Stimulated activated CD8-positive, alpha-beta memory T cell treated with anti-CD3 and anti-CD28 coated beads, Interleukin-4, amount 100 ng/mL, for 48 hours (primary cell): ENCODE data around the gene NOXA1.
"Not testable (repeated sequence)": the region's sequence is repeated elsewhere in the genome, so short reads cannot be mapped to it uniquely, and the experiment has no call there.

ENCODE experiments used
- DNase-seq: peaks from one replicate; pipeline ENCODE4 v3.0.0-alpha.2; 2020

Gene NOXA1, protein sequence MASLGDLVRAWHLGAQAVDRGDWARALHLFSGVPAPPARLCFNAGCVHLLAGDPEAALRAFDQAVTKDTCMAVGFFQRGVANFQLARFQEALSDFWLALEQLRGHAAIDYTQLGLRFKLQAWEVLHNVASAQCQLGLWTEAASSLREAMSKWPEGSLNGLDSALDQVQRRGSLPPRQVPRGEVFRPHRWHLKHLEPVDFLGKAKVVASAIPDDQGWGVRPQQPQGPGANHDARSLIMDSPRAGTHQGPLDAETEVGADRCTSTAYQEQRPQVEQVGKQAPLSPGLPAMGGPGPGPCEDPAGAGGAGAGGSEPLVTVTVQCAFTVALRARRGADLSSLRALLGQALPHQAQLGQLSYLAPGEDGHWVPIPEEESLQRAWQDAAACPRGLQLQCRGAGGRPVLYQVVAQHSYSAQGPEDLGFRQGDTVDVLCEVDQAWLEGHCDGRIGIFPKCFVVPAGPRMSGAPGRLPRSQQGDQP

DNA sequence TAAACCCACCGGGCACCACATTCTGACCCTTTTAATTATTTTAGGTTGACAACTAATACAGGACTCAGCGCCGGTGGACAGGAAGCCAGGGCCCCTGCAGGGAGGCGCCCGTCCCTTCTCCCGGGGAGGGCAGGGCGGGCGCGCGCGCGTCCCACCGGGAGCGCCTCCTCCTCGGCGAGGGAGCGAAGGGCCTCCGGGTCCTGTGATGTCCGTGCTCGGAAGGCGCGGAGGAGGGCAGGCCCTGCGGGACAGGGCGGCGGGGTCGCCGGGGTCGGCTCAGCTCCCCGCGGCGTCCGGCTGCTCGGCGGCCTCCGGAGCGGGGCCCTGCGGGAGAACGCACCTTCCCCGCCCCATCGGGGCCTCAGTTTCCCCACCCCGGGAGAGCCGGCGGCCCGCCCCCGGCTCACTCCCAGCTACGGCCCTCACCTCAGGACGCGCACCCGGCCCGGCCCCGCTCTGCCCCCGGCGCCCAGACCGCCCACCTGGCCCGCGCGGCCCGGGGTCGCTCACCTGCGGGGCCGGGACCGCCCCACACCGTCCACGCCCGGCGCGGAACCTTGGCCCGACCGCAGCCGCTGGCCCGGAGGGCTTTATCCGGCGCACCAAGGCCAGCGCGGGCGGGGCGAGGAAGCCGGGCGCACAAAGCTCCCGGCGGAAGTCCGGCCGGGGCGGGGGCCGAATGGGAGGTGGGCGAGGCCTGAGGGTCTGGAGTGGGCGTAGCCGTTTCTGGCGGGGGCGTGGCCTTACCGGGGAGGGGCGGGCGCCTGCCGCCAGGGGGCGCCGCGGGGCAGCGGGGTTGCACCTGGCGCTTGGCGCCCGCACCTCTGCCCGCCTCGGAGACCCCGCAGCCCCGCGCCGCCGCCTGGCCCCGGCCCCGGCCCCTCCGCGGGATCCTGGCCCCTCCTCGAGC is at the start of gene NOXA1, which contains the start of gene EXD3:
Gene NOXA1 (plus strand): TSS at position 790 of the 910 bp plus-strand sequence. CDS start 137 bp downstream, outside the sequence.
Gene EXD3 (minus strand): TSS at position 559 of the 910 bp plus-strand sequence. CDS start 27,805 bp downstream, outside the sequence.
- peak; percentile 98 for DNase-seq

DNA sequence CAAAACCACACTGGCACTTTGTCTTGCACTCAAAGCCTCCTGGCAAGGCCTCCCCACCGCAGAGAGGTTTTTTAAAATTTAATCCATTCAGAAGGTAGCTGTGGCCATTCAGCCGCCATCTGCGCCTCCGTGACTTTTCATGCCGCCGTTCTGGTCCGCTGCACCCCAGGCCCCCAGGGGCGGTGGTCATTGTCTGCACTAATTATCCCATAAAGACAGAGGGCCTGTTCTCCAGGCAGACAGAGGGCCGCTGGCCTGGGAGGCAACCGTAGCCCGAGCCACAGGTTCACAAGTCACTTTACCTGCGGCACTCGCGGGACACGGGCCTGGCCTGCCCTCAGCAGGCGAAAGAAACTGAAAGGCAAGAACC is 49.6 kb upstream of the NOXA1 start:
- DNase-seq = no peak

- no peak for DNase-seq
Measured at GRCh38 chr9:137374131-137374845, 48.9 kb upstream of the NOXA1 start.

- no peak for DNase-seq
Measured at GRCh38 chr9:137375321-137376058, 47.7 kb upstream of the NOXA1 start.

- DNase-seq = no peak
Measured at GRCh38 chr9:137376386-137376785, 46.8 kb upstream of the NOXA1 start.

DNA sequence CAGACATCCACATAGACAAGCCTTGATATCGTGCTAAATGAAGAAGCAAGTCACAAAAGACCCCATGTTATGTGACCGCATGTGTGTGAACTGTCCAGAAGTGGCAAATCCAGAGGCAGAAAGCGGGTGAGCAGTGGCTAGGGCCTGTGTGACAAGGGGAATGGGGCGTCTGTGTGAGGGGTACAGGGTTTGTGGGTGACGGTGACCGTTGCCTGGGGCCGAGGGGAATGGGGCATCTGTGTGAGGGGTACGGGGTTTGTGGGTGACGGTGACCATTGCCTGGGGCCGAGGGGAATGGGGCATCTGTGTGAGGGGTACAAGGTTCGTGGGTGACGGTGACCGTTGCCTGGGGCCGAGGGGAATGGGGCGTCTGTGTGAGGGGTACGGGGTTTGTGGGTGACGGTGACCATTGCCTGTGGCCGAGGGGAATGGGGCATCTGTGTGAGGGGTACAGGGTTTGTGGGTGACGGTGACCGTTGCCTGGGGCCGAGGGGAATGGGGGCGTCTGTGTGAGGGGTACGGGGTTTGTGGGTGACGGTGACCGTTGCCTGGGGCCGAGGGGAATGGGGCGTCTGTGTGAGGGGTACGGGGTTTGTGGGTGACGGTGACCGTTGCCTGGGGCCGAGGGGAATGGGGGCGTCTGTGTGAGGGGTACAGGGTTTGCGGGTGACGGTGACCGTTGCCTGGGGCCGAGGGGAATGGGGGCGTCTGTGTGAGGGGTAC is 44.3 kb upstream of the NOXA1 start:
- not testable (repeated sequence) for DNase-seq

DNA sequence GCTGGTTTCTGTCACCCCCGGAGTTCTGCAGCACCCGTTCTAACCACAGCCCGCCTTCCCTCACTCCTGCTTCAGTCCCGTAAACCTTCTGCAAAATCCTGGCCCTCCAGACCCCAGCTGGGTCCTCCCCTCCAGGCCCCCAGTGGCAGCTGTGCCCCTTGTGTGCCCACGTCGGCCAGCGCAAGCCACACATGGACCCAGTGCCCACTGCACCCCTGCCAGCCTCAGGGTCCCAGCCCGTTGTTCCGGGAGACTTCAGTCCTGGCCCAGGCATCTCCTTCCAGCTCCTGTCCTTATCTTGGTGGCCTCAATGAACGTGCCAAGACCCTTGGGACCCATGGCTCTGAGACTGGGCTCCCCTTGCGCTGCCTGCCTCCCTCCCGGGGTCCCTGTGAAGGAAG is 43.4 kb upstream of the NOXA1 start:
- DNase-seq = no peak

GRCh38 chr9:137380171-137380570 is 43.0 kb upstream of the NOXA1 start:
- no peak for DNase-seq

DNA sequence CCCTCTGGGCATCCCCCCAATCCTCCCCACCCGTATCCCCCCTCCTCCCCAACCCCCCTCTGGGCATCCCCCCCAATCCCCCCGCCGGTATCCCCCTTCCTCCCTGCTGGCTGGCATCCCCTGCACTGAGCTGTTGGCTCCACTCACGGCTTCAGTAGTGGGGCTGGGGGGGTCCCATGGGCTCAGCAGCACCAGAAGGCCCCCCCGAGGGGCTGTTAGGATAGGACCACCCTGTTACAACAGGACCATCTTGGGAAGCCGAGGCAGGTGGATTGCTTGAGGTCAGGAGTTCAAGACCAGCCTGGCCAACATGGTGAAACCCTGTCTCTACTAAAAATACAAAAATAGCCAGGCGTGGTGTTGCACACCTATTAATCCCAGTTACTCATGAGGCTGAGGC is 42.6 kb upstream of the NOXA1 start:
- DNase-seq = no peak

DNA sequence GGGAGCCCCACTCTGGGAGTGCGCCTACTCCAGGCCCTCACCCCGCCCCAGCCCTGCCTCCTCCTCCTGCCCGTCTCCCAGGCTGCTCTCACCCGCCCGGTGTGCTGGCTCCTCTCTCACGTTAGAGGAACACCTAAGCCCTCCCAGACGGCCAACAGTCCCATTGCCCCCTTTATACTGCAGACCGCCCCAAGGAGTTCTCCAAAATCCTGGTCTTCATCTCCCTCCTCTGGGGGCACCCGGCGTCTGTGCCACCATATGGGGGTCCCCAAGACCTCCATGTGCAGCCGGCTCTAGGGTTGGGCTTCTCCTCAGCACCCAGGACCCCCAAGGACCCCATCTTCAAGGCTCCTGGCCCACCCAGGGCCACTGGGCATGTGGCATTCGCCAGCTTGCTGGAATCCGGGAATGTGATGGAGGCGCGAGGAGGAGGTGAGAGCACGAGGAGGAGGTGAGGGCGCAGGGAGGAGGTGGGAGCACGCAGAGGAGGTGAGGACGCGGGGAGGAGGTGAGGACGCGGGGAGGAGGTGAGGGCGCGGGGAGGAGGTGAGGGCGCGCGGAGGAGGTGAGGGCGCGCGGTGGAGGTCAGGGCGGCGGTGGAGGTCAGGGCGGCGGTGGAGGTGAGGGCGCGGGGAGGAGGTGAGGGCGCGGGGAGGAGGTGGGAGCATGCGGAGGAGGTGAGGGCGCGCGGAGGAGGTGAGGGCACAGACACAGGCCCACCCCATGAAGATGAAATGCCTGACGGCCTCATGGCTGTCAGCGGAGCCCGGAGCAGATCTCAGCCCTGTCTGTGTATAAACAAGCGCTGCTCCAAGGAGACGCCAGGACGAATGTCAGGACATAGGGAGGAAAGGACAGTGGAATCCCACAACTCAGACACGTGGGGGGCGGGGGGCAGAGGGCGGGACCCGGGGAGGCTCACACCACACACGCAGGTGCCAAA is 41.4 kb upstream of the NOXA1 start:
- DNase-seq = no peak

- no peak for DNase-seq
Measured at GRCh38 chr9:137382444-137383080, 40.6 kb upstream of the NOXA1 start.

- no peak for DNase-seq
Measured at GRCh38 chr9:137383081-137383783, 40.0 kb upstream of the NOXA1 start.

- no peak for DNase-seq
Measured at GRCh38 chr9:137383784-137384756, 39.1 kb upstream of the NOXA1 start.

- no peak for DNase-seq
Measured at GRCh38 chr9:137385061-137385655, 38.0 kb upstream of the NOXA1 start.

DNA sequence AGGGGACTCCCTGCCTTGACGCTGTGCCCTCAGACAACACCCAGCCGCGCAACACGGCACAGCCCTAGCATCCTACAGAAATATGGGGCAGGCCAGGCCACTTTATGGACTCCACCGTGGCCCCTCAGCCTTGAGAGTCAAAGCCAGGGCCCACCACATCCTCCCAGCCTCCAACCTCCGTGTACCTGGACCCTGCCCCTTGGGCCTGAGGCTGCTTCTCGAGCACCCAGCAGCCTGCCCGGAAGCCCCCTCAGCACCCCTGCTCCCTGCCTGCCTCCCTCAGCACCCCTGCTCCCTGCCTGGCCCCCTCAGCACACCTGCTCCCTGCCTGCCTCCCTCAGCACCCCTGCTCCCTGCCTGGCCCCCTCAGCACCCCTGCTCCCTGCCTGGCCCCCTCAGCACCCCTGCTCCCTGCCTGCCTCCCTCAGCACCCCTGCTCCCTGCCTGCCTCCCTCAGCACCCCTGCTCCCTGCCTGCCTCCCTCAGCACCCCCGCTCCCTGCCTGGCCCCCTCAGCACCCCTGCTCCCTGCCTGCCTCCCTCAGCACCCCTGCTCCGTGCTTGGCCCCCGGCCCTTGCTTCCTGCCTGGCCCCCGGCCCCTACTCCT is 36.6 kb upstream of the NOXA1 start:
- DNase-seq = not testable (repeated sequence)

DNA sequence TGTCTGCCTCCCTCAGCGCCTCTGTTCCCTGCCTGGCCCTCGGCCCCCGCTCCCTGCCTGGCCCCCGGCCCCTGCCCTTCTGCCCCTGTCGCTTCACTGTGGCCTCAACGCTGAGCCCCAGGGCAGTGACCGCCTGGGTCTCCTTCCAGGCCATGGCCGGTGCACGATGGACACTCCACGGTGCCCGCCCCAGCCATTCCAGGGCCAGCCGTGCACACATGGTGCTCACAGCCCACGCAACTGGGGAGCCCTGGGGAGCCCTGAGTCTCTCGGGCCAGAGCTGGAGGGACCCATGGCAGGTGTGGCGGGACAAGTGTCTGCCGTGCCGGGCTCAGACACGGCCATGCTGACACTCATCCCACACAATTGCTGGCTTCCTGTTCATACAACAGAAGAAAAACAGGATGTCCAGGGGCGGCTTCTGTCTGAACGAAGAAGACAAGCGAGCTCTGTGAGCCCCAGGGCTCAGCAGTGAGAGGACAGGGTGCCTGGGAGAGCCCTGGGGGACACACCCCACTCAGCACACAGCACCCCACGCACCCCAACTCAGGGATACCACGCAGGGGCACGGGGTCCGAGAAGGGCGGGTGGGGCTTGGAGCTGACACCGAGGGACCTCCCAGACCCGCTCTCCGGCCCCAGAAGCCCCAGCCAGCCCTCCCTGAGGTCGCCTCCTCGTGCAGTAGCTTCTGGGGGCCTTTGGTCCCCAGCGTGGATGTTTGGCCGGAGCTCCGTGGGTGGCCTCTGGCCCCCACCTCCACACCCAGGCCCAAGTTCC is 35.9 kb upstream of the NOXA1 start:
- peak; percentile 33 for DNase-seq
